GM19238 (cell line): ENCODE measurements around the gene CDV3.

Experiments
- DNase-seq: peaks from one replicate; pipeline ENCODE4 v3.0.0; 2011; ENCODE audit warnings: low spot score; ENCODE audit not compliant: insufficient read length

The CDV3 gene

GRCh38 chr3:133606342-133606741 is 32.9 kb downstream of the CDV3 start:
- DNase-seq, result no peak

- no peak for DNase-seq
These were observed 33.4 kb downstream of the CDV3 start for GRCh38 chr3:133606902-133607301.

GRCh38 chr3:133607816-133608215 is 34.3 kb downstream of the CDV3 start:
- no peak for DNase-seq

- no peak for DNase-seq
These were observed 34.9 kb downstream of the CDV3 start for GRCh38 chr3:133608388-133608787.

GRCh38 chr3:133610031-133610430 is 36.5 kb downstream of the CDV3 start:
- DNase-seq, result no peak

- no peak for DNase-seq
These were observed 38.0 kb downstream of the CDV3 start for GRCh38 chr3:133611534-133611933.

- peak; percentile 26 for DNase-seq
These were observed 46.7 kb downstream of the CDV3 start for GRCh38 chr3:133620066-133620784.

GRCh38 chr3:133627789-133628188 is 54.3 kb downstream of the CDV3 start:
- no peak for DNase-seq

GRCh38 chr3:133629146-133629545 is 55.7 kb downstream of the CDV3 start:
- DNase-seq, result no peak

GRCh38 chr3:133633439-133633838 is 60.0 kb downstream of the CDV3 start:
- DNase-seq, result no peak
